GM12891 (cell line): ENCODE measurements around the gene GPC5.

Experiments used
- DNase-seq: peaks from one replicate; pipeline ENCODE4 v3.0.0; 2011; ENCODE audit warnings: low spot score; ENCODE audit not compliant: insufficient read length
- FAIRE-seq: peaks from 2 replicates; lab custom pipeline; 2011; peaks lifted over from hg19 to GRCh38; lab: Jason Lieb, UNC
- PAX5 ChIP-seq: IDR thresholded peaks from 2 replicates; pipeline ENCODE4 v1.6.1; 2011; ENCODE audit warnings: low read length, moderate library complexity, mild to moderate bottlenecking; ENCODE audit not compliant: insufficient read depth, severe bottlenecking
- POLR2A ChIP-seq: IDR thresholded peaks from 2 replicates; pipeline ENCODE4 v1.6.1; 2011; ENCODE audit warnings: low read depth, low read length, control low read depth
- POLR2AphosphoS5 ChIP-seq: IDR thresholded peaks from 2 replicates; pipeline ENCODE4 v1.6.1; 2011; ENCODE audit warnings: low read depth, low read length, control low read depth
- POU2F2 ChIP-seq: IDR thresholded peaks from 2 replicates; pipeline ENCODE4 v1.6.1; 2011; ENCODE audit warnings: low read depth, mild to moderate bottlenecking, control low read depth, low read length, moderate library complexity
- SPI1 ChIP-seq: IDR thresholded peaks from 2 replicates; pipeline ENCODE4 v1.6.1; 2011; ENCODE audit warnings: low read depth, low read length, control low read depth
- TAF1 ChIP-seq: IDR thresholded peaks from 2 replicates; pipeline ENCODE4 v1.6.1; 2011; ENCODE audit warnings: low read depth, low read length, control low read depth

Gene GPC5

GRCh38 chr13:91355826-91356710 lies 42.4 kb upstream of the GPC5 start:
- FAIRE-seq: peak; percentile 9
- TF ChIP-seq POLR2AphosphoS5 (peak; percentile 30; the same call in 1 of the 2 replicates), POU2F2 (no peak), POLR2A (peak; percentile 72; the same call in 1 of the 2 replicates)

GRCh38 chr13:91356919-91357612 lies 41.4 kb upstream of the GPC5 start:
- no peak for TF ChIP-seq TAF1
- 0 out of 2 replicates have a peak, but pooled peaks have one; percentile 33 for TF ChIP-seq POLR2AphosphoS5
- TF ChIP-seq SPI1: no peak
- TF ChIP-seq PAX5: no peak
- 0 out of 2 replicates have a peak, but pooled peaks have one; percentile 10 for TF ChIP-seq POU2F2
- no peak; the same call in 1 of the 2 replicates for TF ChIP-seq POLR2A
- DNase-seq: no peak
- peak; percentile 35 for FAIRE-seq

More at GRCh38 chr13:91355826-91356710, 42.4 kb upstream of the GPC5 start:
- DNase-seq: no peak

- TF ChIP-seq POU2F2 (no peak), PAX5 (no peak), POLR2AphosphoS5 (peak; percentile 56; the same call in 1 of the 2 replicates), POLR2A (peak; percentile 21; the same call in 1 of the 2 replicates)
- DNase-seq (no peak), FAIRE-seq (no peak)
Measured at GRCh38 chr13:91357613-91358386, 40.6 kb upstream of the GPC5 start.

- TF ChIP-seq POU2F2 (no peak), POLR2AphosphoS5 (peak; percentile 70; the same call in 1 of the 2 replicates)
- FAIRE-seq (no peak), DNase-seq (no peak)
Measured at GRCh38 chr13:91358387-91358782, 40.0 kb upstream of the GPC5 start.

GRCh38 chr13:91359111-91359510 lies 39.3 kb upstream of the GPC5 start:
- TF ChIP-seq TAF1 (no peak), SPI1 (no peak), POLR2A (no peak)
- no peak for FAIRE-seq
- no peak for DNase-seq

- TF ChIP-seq PAX5 (no peak), TAF1 (no peak), POLR2A (no peak), POLR2AphosphoS5 (no peak), POU2F2 (no peak), SPI1 (no peak)
- DNase-seq (no peak), FAIRE-seq (no peak)
Measured at GRCh38 chr13:91359631-91360030, 38.8 kb upstream of the GPC5 start.

GRCh38 chr13:91360246-91360751 lies 38.1 kb upstream of the GPC5 start:
- TF ChIP-seq PAX5 (no peak), POU2F2 (no peak), POLR2AphosphoS5 (no peak), TAF1 (no peak), SPI1 (no peak), POLR2A (no peak)
- DNase-seq: no peak
- FAIRE-seq: no peak

- no peak for TF ChIP-seq POLR2AphosphoS5
- FAIRE-seq: peak; percentile 9
- DNase-seq: no peak
Measured at GRCh38 chr13:91361755-91362271, 36.6 kb upstream of the GPC5 start.

GRCh38 chr13:91362908-91363307 lies 35.5 kb upstream of the GPC5 start:
- FAIRE-seq (no peak), DNase-seq (no peak)
- no peak for TF ChIP-seq POLR2AphosphoS5
- no peak for TF ChIP-seq TAF1
- no peak for TF ChIP-seq POLR2A
- TF ChIP-seq PAX5: no peak
- TF ChIP-seq SPI1: no peak
- no peak for TF ChIP-seq POU2F2

GRCh38 chr13:91368101-91368500 lies 30.3 kb upstream of the GPC5 start:
- FAIRE-seq (no peak), DNase-seq (no peak)
- no peak for TF ChIP-seq TAF1
- peak; percentile 34; the same call in 1 of the 2 replicates for TF ChIP-seq SPI1
